Activated CD4-positive, alpha-beta T cell treated with anti-CD3 and anti-CD28 coated beads for 24 hours (primary cell): ENCODE results near the gene ZNF316.
A peak's percentile ranks its signal among the peaks of the same experiment; 100 is the strongest.
"Not testable (repeated sequence)": the region's sequence is repeated elsewhere in the genome, so short reads cannot be mapped to it uniquely, and the experiment has no call there.

Experiments used
- DNase-seq, 2 donors: peaks; one replicate each; pipeline ENCODE4 v3.0.0-alpha.2; 2020; ENCODE audit warnings: low read depth in 2 of 2

ZNF316 gene

DNA sequence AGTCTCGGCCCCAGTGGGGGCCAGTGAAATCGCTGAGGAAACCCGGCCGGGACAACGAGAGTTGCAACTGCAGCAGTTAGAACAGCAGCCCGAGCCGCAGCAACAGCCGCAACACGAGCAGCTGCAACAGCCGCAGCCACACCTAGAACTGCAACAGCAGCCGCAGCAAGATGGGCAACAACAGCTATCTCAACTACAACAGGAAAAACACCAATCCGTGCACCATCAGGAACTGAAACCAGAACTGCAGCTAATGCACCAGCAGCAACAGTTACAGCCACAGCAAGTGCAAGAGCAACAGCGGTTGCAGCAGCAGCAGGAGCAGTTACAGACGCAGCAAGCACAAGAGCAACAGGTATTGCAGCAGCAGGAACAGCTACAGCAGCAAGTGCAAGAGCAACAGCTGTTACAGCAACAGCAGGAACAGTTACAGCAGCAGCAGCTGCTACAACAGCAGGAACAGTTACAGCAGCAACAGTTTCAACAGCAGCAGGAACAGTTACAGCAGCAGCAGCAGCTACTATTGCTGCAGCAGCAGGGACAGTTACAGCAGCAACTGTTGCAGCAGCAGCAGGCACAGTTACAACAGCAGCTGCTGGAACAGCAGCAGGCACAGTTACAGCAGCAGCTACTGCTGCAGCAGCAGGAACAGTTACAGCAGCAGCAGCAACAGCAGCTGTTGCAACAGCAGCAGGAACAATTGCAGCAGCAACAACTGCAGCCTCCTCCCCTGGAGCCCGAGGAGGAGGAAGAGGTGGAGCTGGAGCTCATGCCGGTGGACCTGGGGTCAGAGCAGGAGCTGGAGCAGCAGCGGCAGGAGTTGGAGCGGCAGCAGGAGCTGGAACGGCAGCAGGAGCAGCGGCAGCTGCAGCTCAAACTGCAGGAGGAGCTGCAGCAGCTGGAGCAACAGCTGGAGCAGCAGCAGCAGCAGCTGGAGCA, 15.7 kb upstream of the ZNF316 start:
- DNase-seq, result no peak

DNA sequence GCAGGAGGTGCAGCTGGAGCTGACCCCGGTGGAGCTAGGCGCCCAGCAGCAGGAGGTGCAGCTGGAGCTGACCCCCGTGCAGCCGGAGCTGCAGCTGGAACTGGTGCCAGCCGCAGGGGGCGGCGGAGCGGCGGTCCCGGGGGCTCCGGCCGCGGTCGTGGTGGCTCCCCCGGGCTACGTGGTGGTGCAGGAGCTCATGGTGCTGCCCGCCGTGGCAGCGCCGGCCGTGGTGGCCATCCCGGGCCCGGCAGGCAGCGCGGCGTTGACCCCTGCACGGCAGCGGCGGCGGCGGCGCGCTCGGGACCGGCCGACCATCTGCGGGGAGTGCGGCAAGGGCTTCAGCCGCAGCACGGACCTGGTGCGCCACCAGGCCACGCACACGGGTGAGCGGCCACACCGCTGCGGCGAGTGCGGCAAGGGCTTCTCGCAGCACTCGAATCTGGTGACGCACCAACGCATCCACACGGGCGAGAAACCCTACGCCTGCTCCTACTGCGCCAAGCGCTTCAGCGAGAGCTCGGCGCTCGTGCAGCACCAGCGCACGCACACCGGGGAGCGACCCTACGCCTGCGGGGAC, 14.9 kb upstream of the ZNF316 start:
- no peak for DNase-seq

DNA sequence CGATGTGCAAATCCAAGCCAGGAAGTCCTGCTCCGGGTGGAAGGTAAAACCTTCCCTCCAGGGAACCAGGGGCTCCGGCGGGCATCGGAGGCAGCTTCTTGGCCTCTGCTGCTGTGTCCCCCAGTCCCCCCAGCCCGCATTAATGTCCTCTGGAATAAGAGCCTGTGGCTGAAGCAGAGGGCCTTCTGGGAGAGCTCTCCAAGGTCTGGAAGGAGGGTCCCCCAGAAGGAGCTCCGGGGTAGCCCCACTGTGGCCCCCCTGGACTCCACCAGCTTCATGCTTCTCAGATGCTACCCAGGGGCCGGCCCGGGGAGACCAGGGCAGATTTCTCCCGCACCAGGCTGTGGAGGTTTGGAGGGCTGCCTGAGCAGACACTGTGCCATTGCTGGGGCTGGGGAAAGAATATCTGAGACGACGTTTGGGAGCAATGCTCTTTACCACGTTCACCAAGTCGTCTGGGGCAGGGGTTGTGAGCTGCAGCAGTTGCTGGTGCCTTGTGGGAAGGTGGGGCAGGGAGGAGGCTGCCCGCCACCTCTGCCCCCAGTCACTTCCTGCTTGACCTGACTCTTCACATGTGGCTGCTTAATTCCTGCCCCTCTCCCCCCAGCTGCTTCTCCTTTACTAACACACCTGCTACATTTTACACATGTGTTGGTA, 13.4 kb upstream of the ZNF316 start:
- DNase-seq, result no peak

DNA sequence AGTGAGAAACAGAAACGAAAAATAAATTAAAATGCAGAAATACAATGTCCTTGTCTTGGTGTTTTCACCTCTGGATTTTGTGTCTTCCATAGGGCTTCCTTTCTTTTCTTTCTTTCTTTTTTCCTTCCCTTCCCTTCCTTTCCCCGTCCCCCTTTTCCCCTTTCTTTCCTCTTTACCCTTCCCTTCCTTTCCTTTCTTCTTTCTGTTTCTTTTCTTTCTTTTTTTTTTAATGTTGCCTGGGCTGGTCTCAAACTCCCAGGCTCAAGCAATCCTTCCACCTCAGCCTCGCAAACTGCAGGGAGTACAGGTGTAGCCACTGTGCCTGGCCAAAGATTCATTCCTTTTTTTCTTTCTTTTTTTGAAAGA, 12.9 kb upstream of the ZNF316 start:
- DNase-seq, result no peak

DNA sequence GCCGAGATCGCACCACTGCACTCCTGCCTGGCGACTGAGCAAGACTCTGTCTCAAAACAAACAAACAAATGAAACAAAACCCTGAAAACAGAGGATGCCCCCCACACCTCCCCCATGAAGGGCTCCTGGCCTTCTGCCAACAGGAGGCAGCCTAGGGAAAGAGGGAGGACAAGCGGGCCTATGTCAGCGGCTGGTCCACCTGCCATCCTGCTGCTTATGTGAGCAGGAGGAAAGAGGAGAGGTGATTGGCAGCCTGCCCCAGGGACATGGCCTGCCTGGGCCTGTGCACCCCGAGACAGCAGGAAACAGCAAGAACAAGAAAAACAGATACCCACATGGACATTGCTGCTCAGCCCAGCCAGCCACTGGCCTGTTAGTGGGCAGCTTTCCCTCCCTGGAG, 9.1 kb upstream of the ZNF316 start:
- no peak for DNase-seq

DNA sequence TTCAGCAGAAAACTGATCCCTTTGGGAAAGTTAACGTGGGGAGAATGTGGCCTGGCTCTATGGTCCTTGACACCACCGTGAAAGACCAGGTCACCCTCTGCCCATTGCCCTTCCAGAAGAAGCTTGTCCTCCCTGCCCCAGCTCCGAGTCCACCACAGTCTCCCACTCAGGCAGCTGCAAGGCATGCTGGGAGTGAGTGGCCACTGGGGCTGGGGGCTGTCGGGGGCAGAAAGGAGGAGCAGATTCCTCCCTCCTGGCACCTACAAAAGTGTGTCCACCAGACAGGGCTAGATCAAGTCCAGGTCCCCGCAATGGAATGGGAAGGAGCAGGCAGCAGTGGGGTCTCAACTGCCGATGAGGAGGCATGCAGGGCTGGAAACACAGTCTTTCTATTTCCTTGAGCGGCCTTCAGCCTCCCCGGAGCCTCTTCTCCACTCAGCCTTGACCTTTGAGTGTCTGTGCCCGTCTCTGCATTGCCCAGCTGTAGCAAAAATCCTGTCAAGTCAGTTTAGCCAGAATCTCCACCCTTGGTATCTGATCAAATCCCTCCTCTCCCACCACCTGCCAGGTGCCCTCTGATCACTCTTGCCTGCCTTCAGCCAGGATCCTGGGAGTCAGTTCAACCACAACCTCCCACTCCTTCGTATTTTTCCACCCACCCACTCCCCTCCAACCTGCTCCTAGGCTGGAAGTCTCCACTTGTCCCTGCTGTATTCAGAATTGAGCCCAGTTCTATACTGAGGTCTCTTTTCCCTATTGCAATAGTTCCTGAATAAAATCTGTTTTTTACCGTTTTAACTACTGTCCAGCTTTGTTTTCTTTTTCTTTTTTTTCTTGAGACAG, 6.9 kb upstream of the ZNF316 start:
- no peak for DNase-seq

DNA sequence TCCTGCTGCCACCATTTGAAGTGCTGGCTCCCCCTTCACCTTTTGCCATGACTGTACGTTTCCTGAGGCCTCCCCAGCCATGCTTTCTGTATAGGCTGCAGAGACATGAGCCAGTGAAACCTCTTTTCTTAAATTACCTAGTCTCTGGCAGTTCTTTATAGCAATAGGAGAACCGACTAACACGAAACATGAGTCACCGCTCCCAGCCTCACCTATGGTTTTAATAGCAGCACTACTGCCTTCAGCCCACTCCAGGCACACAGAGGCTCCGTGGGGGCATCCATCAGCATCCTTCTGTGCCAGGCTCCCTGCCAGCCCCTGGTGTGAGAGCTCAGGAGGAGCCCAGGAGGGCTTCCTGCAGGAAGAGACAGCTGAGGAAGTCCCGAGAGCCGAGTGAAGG, 5.5 kb upstream of the ZNF316 start:
- no peak for DNase-seq

DNA sequence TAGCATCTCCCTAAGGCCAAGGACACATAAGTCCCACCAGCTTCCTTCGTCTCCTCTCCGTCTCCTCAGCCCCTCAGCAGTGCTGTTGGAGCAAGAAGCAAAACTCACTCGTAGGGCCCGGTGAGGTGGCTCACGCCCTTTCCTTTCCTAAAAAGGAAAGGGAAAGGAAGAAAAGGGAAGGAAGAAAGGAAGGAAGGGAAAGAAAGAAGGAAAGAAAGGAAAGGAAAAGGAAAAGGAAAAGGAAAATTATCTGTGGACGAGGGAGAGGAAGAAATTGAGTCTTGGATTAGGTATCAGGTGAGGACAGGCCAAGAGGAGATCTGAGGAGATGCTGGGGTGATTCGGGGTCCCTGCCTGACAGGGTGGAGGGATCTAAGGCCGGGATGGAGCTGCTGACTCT, 3.1 kb upstream of the ZNF316 start:
- DNase-seq, result no peak

DNA sequence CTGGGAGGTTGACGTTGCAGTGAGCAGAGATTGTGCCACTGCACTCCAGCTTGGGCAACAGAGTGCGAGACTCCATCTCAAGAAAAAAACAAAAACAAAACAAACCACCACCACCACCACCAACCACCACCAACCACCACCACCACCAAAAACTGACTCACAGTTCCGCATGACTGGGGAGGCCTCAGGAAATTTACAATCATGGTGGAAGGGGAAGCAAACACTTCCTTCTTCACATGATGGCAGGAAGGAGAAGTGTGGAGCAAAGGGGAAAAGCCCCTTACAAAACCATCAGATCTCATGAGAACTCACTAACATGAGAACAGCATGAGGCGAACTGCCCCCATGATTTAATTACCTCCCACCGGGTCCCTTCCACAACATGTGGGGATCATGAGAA, 2.1 kb upstream of the ZNF316 start:
- not testable (repeated sequence) for DNase-seq

DNA sequence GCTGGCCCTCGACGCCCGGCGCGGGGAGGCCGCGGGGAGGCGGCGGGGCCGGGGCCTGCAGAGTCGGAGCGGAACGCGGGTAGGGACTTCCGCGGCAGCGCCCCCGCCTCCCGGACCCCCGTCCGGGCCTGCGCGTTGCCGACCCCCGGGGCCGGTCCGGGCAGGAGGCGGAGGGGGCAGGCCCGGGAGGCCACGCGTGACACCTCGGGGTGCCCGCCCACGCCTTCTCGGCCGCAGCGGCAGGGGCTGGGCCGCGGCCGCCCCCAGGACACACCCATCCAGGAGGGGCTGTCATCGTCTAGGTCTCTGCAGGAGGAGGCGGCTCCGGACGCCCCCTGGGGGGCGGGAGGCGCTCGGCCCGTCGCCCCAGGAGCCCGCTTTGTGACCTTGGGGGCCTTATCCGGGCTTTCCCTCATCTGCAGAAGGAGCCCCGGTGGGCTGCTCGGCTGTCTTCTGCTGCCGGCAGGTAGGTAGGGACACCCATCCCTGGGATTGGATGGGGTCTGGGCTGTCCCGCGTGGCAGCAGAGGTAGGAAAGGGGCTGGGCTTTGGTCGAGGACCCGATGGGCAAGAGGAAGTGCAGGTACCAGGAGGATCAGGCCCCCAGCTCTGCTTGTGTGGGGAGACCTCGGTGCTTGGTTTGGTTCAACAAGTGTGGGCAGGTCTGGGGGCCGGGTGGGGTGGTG, 569 bp downstream of the ZNF316 start:
- DNase-seq, result peak; percentile 26 to 37

DNA sequence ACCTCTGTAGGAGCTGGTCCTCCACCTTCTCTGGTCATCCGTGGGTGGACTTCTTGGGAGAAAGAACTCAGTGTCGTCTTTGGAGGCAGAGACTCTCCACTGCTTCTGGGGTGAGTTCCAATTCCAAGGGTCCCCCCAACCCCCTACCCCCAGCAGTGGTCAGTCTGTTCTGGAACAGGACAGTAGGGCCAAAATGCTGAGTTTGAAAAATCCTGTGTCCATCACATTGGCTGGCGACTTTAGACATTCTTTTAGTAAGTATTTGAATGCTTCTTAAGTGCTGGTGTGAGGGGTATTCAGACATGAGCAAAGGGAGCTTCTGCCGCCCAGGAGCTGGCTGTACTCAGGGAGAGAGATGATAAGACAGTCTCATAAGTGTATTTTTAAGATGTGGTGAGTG, 1.9 kb downstream of the ZNF316 start:
- no peak for DNase-seq

DNA sequence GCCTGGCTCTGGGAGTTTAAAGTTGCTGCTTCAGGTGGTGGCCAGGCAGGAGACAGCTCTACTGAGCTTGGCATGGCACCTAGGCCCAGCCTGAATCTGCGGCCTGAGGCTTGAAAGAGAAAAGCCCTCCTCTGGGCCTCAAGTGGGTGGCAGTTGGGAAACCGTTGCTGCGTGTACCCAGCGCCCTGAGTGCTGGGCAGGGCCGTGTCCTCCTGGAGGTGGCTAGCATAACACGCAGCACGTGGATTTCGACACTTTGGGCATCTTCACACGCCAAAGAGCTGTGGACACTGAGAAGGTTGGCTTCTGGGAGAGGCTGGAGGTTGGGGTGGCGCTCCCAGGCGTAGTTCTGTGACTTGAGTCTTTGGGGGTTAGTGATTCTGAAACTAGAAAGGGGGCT, 2.5 kb downstream of the ZNF316 start:
- DNase-seq, result no peak

DNA sequence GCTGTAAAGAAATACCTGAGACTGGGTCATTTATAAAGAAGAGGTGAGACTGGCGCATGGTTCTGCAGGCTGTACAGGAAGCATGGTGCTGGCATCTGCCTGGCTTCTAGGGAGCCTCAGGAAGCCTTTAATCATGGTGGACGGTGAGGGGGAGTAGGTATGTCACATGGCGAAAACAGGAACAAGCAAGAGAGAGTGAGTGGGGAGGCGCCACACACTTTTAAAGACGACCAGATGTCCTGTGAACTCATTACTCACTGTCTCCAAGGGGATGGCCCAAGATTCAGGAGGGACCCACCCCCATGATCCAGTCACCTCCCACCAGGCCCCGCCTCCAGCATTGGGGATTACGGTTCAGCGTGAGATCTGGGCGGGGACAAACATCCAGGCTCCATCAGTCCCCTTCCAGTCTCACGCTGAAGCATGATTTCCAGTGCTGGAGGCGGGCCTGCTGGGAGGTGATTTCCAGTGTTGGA, 3.2 kb downstream of the ZNF316 start:
- peak in 1 of 2 donors; percentile 31 for DNase-seq

DNA sequence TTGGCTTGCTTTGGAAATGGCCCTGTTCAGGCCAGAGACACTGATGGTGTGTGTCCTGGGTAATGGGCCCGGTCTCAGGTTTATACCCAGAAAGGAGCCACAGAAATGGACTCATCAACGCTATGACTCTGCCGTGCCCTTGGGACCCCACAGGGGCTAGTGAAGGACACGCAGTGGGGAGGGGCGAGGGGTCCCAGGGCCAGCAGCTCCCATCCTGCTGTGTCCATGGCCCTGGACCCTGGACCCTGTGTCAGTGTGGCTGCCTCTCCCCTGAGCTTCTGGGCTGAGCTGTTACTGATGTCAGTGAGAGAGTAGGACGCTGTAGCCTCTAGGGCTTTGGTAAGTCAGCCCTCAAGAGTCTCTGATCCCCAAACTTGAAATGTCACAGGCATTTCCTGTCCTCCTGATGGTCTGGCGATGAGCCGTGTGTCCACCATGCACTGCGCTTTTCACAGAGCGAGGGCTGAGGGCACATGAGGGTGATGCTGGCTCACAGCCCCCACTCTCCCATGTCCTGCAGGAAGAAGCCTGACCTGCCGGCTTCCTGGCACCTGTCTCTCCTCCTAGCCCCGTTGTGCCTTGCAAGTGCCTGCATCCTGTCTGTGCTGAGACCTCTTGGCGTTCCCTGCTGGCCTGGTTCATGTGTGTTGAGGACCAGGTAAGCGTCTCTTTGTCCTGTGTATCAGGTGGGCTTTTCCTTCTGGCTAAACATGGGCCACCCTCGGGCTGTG, 4.4 kb downstream of the ZNF316 start:
- no peak for DNase-seq

DNA sequence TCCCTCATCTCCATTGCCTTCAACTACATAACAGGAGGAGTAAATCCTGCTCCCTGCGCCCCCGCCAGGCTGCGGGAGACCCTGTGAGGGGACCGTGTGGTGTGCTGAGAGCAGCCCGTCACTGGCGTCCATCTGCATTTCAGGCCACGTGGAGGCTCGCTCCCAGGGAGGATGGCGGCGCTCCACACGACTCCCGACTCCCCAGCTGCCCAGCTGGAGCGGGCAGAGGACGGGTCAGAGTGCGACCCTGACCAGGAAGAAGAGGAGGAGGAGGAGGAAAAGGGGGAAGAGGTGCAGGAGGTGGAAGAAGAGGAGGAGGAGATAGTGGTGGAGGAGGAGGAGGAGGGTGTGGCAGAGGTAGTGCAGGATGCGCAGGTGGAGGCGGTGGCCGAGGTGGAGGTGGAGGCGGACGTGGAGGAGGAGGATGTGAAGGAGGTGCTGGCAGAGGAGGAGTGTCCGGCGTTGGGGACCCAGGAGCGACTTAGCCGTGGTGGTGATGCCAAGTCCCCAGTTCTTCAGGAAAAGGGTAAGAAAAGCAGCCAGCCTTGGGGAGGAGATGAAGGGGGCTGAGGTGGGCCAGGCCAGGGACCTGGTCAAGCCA, 5.2 kb downstream of the ZNF316 start:
- no peak for DNase-seq

DNA sequence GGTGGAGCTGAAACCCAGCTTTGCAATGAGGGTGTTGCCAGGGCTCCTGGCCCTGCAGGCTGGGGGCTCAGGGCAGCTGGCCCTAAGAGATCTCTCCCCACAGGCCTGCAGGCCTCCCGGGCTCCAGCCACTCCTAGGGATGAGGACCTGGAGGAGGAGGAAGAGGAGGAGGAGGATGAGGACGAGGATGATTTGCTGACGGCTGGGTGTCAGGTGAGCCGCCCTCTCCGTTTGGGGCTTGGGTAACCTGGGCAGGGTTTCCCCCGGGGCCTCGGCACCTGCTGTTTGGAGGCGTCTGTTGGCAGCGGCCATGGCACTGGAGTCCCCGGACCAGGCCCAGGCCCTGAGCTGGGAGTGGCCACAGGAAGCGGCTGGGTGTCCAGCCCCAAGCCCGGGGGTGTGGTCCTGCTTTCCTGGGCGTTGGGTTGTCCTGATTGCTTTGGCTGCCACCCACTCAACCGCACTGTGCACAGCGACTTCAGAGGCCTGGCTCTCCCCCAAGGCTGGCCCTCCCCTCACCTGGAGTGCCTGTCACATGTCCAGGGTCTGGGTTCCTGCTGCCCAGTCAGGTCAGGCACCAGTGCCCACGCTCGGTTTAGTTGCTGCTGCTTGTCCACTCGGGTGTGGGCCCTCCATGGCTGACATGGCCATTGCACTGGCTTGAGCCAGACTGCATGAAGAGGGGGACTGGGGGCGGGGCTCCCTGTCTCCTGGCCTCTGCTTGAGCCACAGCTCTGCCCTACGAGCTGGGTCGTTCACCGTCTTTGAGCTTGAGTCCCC, 5.9 kb downstream of the ZNF316 start:
- no peak for DNase-seq

DNA sequence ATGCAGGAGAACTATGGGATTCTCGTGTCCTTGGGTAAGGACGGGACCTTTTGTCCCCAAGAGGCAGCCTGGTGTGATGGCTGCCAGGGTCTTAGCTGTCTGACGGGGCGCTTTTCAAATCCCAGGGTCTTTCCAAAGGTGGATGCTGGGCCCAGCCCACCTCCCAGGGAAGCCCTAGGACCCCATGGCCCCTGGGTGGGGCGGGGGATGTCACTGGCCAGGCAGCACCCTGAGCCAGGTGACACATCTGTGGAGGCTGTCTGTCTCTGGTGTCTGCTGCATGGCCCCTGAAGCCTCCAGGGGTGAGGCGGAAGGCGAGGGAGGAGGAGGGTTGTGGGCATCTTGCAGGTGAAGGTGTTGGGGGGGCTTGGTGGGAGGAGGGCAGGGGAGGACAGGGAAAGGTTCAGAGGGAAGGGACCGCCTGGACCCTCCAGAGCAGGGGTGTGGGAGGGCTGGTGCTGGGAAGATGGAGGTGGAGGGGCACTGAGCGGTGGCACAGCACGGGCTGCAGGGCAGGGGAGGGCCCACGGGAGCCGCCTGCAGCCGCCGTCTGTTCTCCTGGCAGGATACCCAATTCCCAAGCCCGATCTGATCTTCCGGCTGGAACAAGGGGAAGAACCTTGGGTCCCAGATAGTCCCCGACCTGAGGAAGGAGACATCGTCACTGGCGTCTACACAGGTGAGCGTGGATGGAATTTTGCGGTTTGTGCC, 7.0 kb downstream of the ZNF316 start:
- no peak for DNase-seq

DNA sequence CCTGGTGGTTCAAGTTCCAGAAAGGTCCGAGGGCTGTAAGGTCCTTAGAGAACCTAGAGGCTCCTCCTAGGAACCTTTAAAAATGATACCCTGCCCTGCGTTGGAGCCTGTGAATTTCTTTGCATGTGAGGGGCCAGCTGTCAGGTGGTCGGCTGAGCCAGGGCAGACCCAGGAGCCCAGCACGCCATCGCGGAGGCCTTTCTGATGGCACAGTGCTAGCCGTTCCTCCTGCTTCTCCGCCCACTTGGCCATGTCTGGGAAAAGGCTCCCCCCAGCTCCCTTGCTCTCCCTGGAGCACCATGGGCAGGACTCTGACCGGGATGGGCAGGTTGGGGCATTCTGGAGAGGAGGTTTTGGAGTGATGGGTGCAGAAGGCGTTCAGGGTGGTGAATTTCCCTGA, 7.6 kb downstream of the ZNF316 start:
- DNase-seq, result no peak

DNA sequence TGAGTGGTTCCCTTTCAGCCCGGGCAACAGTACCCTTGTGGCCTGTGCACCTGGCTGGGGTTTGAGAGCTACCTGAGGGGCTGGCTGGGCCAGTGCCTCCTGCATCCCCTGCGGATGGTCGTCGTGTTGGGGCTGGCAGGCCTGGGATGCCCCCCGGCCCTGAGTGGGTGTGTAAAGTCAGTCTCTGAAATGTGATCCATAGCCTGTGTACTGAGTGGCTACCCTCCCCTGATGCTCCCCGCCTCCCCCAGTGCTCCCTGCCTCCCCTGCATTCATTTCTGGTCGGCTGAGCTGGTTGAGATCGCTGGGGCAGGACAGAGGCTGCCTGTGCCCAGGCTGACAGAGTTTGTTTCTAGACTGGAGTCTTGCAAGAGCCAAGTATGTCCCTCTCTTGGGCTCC, 9.3 kb downstream of the ZNF316 start:
- DNase-seq, result no peak
